Osteoblast (primary cell): ENCODE measurements around the gene IPO4. TPM values are rescaled to one million over a fixed set of nuclear protein-coding genes. Genes with fewer than 3 reads are reported as not detected.

Experiments
- DNase-seq: peaks from one replicate; pipeline ENCODE4 v3.0.0; 2011; ENCODE audit warnings: low spot score, mixed read lengths; ENCODE audit not compliant: insufficient read length; ENCODE audit errors: missing footprints
- H2AFZ ChIP-seq: 2 replicates; pipeline ENCODE4 v1.6.0; 2011; ENCODE audit warnings: mild to moderate bottlenecking, low read length
- H3K27ac ChIP-seq: 2 replicates; pipeline ENCODE4 v1.5.1; 2011; ENCODE audit warnings: mild to moderate bottlenecking, low read depth, low read length, moderate library complexity
- H3K27me3 ChIP-seq: 2 replicates; pipeline ENCODE4 v1.6.0; 2012; ENCODE audit warnings: mild to moderate bottlenecking, control low read depth, inconsistent platforms, low read length, moderate library complexity; ENCODE audit not compliant: insufficient read depth
- H3K36me3 ChIP-seq: 2 replicates; pipeline ENCODE4 v1.5.1; 2011; ENCODE audit warnings: mild to moderate bottlenecking, low read length, control low read depth, moderate library complexity; ENCODE audit not compliant: insufficient read depth
- H3K4me1 ChIP-seq: 2 replicates; pipeline ENCODE4 v1.5.1; 2011; ENCODE audit warnings: mild to moderate bottlenecking, low read length, control low read depth, moderate library complexity; ENCODE audit not compliant: insufficient read depth
- H3K4me2 ChIP-seq: 2 replicates; pipeline ENCODE4 v1.6.0; 2011; ENCODE audit warnings: mild to moderate bottlenecking, low read length; ENCODE audit not compliant: insufficient read depth
- H3K4me3 ChIP-seq: fragments of 200-600 bp; sonication (generic); 3 replicates; pipeline ENCODE4 v1.5.1; 2012; ENCODE audit warnings: mild to moderate bottlenecking, low read length, inconsistent platforms; ENCODE audit not compliant: insufficient read depth
- H3K79me2 ChIP-seq: 2 replicates; pipeline ENCODE4 v1.6.0; 2012; ENCODE audit warnings: mild to moderate bottlenecking, low read length, control low read depth, inconsistent platforms; ENCODE audit not compliant: insufficient read depth
- H3K9me3 ChIP-seq: 2 replicates; pipeline ENCODE4 v1.5.1; 2011; ENCODE audit warnings: low read depth, low read length, control low read depth
- H4K20me1 ChIP-seq: 2 replicates; pipeline ENCODE4 v1.6.0; 2012; ENCODE audit warnings: mild to moderate bottlenecking, low read length, control low read depth; ENCODE audit not compliant: insufficient read depth
- total RNA-seq: library from RNA; depleted of rRNA; stranded (reverse); fragments of >200 nt; gene quantifications from 2 replicates; pipeline ENCODE4 v1.2.3, GENCODE V29; 2012
- TF ChIP-seq, protein P1 (sequence below): IDR thresholded peaks from 2 replicates; pipeline ENCODE4 v1.5.1; 2011; ENCODE audit warnings: mild to moderate bottlenecking, low read depth, low read length, moderate library complexity; ENCODE audit errors: extremely low read depth

IPO4 gene
- total RNA-seq, 1 donor = 47.0 TPM

GRCh38 chr14:24197056-24197450 lies 8.4 kb upstream of the IPO4 start:
- Histone ChIP-seq H3K4me3 (no peak overlapping the region), H3K27ac (no peak overlapping the region), H2AFZ (no peak overlapping the region), H3K9me3 (no peaks in the 10 kb centered on the region), H3K4me1 (peaks cover 19% of the 10 kb centered on the region), H4K20me1 (no peaks in the 10 kb centered on the region), H3K4me2 (peak overlapping the region; percentile 97), H3K27me3 (no peaks in the 10 kb centered on the region), H3K36me3 (peaks cover 19% of the 10 kb centered on the region), H3K79me2 (peaks cover 55% of the 10 kb centered on the region)
- peak; percentile 79 for DNase-seq
- TF ChIP-seq, protein P1, sequence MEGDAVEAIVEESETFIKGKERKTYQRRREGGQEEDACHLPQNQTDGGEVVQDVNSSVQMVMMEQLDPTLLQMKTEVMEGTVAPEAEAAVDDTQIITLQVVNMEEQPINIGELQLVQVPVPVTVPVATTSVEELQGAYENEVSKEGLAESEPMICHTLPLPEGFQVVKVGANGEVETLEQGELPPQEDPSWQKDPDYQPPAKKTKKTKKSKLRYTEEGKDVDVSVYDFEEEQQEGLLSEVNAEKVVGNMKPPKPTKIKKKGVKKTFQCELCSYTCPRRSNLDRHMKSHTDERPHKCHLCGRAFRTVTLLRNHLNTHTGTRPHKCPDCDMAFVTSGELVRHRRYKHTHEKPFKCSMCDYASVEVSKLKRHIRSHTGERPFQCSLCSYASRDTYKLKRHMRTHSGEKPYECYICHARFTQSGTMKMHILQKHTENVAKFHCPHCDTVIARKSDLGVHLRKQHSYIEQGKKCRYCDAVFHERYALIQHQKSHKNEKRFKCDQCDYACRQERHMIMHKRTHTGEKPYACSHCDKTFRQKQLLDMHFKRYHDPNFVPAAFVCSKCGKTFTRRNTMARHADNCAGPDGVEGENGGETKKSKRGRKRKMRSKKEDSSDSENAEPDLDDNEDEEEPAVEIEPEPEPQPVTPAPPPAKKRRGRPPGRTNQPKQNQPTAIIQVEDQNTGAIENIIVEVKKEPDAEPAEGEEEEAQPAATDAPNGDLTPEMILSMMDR = no peak

DNA sequence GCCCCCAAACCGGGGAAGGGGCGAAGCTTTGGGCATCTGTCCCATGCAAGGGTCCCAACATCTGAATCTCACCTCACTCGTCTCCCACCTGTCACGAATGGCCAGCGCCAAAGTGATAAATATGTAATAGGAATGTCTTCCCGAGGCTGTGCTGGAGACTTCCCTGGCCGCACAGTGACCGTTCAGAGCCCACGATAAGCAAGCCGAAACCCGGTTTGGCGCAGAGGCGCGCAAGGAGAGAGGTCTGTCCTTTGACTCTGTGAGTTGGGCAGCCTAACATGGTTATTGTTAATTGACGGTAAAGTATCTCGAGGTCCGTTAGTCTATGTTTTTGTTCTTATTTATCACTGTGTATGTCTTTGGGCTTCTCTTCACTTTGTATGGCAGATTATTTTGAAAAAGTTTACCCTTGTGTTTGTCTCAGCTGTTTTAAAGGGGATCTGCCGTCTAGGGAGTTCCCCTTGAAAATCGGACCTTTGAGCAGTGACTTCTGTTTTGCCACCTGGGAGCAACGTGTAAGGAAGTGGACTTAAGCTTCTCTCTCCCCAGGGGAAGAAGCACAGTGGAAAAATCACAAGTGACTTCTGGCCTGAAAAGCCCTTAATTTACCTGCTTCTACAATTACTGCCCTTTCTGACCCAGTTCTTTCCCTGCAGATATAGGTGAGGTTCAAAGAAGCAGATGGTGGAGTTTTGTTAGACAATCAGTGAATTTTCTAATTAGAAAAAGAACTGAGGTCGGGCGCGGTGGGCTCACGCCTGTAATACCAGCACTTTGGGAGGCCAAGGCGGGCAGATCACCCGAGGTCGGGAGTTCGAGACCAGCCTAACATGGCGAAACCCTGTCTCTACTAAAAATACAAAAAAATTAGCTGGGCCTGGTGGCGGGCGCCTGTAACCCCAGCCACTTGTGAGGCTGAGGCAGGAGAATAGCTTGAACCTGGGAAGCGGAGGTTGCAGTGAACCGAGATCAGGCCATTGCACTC lies 7.7 kb upstream of the IPO4 start:
- peaks cover 19% of the 10 kb centered on the region for H3K4me1 ChIP-seq
- TF ChIP-seq, protein P1 = no peak
- H4K20me1 ChIP-seq = no peaks in the 10 kb centered on the region
- peaks cover 15% of the 10 kb centered on the region for H3K36me3 ChIP-seq
- H3K79me2 ChIP-seq = peaks cover 59% of the 10 kb centered on the region
- H3K9me3 ChIP-seq = no peaks in the 10 kb centered on the region
- no peaks in the 10 kb centered on the region for H3K27me3 ChIP-seq
- peak overlapping the region; percentile 94 for H3K27ac ChIP-seq
- H3K4me3 ChIP-seq = peak overlapping the region; percentile 96
- peak overlapping the region; percentile 95 for H2AFZ ChIP-seq
- peak; percentile 84 for DNase-seq
- peak overlapping the region; percentile 97 for H3K4me2 ChIP-seq

DNA sequence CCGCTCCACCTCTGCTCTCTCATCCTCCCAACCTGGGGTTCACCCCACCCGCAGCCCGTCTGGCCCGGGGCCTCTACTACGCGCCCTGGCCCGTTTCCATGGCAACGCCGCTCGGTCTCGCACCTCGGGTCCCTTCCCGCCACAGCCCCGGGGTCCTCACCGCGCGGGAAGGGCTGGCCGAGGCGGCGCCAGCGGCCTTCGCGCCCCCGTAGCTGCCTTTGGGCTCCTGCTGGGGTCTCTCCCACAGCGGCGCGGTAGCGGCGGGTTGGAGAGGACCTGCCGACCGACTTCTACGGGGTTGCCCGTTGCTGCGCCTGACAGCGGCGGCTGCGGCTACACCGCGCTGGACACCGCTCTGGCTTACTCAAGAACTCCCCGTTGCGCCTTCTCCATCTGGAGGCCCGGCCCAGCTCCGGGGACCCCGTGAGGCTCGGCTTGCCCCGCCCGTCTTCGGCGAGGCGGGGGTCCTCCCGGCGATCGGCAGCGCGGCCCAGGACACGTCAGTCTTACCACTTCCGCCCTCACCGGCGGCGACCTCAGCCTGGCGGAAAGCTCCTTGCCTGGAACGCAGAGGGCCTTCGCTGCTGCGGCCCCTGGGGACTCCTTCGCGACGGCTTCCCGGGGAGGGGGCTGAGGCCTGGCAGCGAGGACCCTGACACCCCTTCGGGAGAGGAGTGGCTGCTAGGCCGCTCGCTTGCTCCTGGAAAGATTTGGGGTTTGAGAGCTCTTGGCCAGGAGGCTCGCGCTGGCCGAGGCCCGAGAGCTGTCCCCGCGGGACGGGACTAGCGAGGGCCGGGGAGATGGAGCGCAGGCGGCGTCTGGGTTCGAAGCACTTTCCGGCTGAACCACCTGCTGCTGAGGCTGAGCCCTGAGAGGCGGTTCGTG lies 6.8 kb upstream of the IPO4 start, which contains the start of gene TM9SF1:
Gene TM9SF1, minus strand, starts transcription at position 256 of the 885 bp plus-strand sequence. CDS start 422 bp downstream, outside the sequence.
- Histone ChIP-seq H3K79me2 (peaks cover 59% of the 10 kb centered on the region), H3K27ac (peak within 1 kb of the TSS; percentile 94), H3K27me3 (no peaks in the 10 kb centered on the region), H3K4me1 (peaks cover 19% of the 10 kb centered on the region), H4K20me1 (no peaks in the 10 kb centered on the region), H3K36me3 (peaks cover 14% of the 10 kb centered on the region), H3K4me3 (peak within 1 kb of the TSS; percentile 96), H2AFZ (peak within 1 kb of the TSS; percentile 95), H3K9me3 (no peaks in the 10 kb centered on the region), H3K4me2 (peak within 1 kb of the TSS; percentile 97)
- DNase-seq = peak; percentile 98
- TF ChIP-seq, protein P1 = no peak
